ENCODE measurements around the gene SLC25A41. TPM values are rescaled to one million over a fixed set of nuclear protein-coding genes. Genes with fewer than 3 reads are reported as not detected.

The SLC25A41 gene
- total and polyA plus RNA-seq, 9 of the 15 experiments (the other 6 are each of a cell fraction or from before 2014, with no cell fraction given): 0.08 to 4.2 (median 1.6) TPM

DNA sequence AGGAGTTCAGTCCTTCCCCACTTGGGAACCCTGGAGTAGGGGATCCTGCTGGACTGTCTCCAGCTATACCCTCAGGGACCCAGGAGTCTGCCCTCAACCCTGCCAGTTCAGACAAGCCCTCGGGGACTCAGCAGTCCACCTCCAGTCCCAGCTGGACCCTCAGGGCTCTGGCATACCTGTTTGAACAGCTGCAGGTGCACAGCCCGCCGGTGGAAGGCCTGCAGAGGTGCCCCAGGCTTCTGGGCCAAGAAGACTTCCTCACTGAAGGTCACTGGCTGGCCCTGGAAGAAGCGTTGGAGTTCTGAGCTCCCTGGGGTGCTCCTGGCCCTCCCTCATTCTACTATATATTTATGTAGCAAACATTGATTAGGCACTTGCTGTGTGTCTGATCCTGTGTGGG lies 39.1 kb upstream of the SLC25A41 start:
- Histone ChIP-seq H3K27ac (ENCODE audit: extremely low read depth, low read depth, low read length) (no peak overlapping the region), H3K36me3 (ENCODE audit: control insufficient read depth, insufficient read depth, low read length) (no peaks in the 10 kb centered on the region)

More for the DNA sequence above, 39.1 kb upstream of the SLC25A41 start:
- in situ Hi-C loops (cut with MboI) (no loop called here), intact Hi-C loops (cut with micrococcal nuclease) (no loop called here)
- 7% methylated on average over 4 of the region's 4 CpGs for WGBS (ENCODE audit: insufficient coverage, low coverage, missing lambda C conversion rate)
- Histone ChIP-seq H2AFZ (ENCODE audit: low read depth, low read length) (no peak overlapping the region), H3K27me3 (ENCODE audit: control insufficient read depth in 2 of 2, insufficient read depth in 2 of 2, low read length in 2 of 2) (no peaks in the 10 kb centered on the region; a peak in 2 of 5 replicates), H3K9me1 (ENCODE audit: control insufficient read depth, insufficient read depth, low read length) (no peaks in the 10 kb centered on the region), H3K9me3 (replicated peaks; ENCODE audit: control insufficient read depth, insufficient read depth, low read depth, low read length) (0 out of 2 replicates have a peak, but pooled peaks cover 2% of the 10 kb centered on the region), H3K4me2 (ENCODE audit: insufficient read depth, low read length) (no peak overlapping the region), H3K79me2 (ENCODE audit: control insufficient read depth, insufficient read depth, low read length) (no peaks in the 10 kb centered on the region), H3K4me3 (no peak overlapping the region), H3K4me1 (replicated peaks in 1 of 2; ENCODE audit: control insufficient read depth in 2 of 2, insufficient read depth in 2 of 2, low read length in 2 of 2) (peaks cover 6 to 32% of the 10 kb centered on the region in 2 experiments; a peak in 4 of 5 replicates), H4K20me1 (replicated peaks; ENCODE audit: control insufficient read depth, insufficient read depth, low read length) (no peaks in the 10 kb centered on the region), H3K9ac (ENCODE audit: insufficient read depth in 1 of 2, low read depth in 2 of 2, low read length in 2 of 2) (0 out of 4 replicates have a peak overlapping the region, but pooled peaks of 1 of the 2 experiments have one; percentile 68)
- ATAC-seq (no peak), FAIRE-seq (no peak), DNase-seq (ENCODE audit: extremely low read depth in 1 of 4, low spot score in 3 of 4) (no peak)
- no TSS peak for BruUV-seq (replicated peaks)
- ChIA-PET POLR2A (interaction anchor here (0.5 to 1.2 kb wide), 4 partner anchors 58 to 1560 kb away, joined by 3 read pairs; partner anchors contain the start of gene TNFSF9), CTCF (ENCODE audit: low intra/inter-chr PET ratio) (interaction anchor here (0.5 kb wide), 1 partner anchor 287 kb away, joined by 3 read pairs; no protein-coding TSS in a partner anchor)
- TF ChIP-seq, protein P1, sequence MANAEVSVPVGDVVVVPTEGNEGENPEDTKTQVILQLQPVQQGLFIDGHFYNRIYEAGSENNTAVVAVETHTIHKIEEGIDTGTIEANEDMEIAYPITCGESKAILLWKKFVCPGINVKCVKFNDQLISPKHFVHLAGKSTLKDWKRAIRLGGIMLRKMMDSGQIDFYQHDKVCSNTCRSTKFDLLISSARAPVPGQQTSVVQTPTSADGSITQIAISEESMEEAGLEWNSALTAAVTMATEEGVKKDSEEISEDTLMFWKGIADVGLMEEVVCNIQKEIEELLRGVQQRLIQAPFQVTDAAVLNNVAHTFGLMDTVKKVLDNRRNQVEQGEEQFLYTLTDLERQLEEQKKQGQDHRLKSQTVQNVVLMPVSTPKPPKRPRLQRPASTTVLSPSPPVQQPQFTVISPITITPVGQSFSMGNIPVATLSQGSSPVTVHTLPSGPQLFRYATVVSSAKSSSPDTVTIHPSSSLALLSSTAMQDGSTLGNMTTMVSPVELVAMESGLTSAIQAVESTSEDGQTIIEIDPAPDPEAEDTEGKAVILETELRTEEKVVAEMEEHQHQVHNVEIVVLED (CRISPR knock-in tag; IDR thresholded peaks at IDR 0.05): no peak
- TF ChIP-seq STAT5B (CRISPR knock-in tag; IDR thresholded peaks at IDR 0.05) (no peak), PTRF (tag; IDR thresholded peaks at IDR 0.05) (no peak)
- TF ChIP-seq, protein P2, sequence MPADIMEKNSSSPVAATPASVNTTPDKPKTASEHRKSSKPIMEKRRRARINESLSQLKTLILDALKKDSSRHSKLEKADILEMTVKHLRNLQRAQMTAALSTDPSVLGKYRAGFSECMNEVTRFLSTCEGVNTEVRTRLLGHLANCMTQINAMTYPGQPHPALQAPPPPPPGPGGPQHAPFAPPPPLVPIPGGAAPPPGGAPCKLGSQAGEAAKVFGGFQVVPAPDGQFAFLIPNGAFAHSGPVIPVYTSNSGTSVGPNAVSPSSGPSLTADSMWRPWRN (IDR thresholded peaks at IDR 0.05; ENCODE audit: low read depth): no peak
